ENCODE data around the gene RPL6. TPM values are rescaled to one million over a fixed set of nuclear protein-coding genes. Genes with fewer than 3 reads are reported as not detected.
A peak's percentile ranks its signal among the peaks of the same experiment; 100 is the strongest.

Gene RPL6
- total and polyA plus RNA-seq, 9 of the 15 experiments (the other 6 are each of a cell fraction or from before 2014, with no cell fraction given), result 1,519 to 3,103 (median 2,396) TPM

GRCh38 chr12:112420740-112421139 lies 11.3 kb upstream of the RPL6 start:
- Histone ChIP-seq H3K36me3 (ENCODE audit: control insufficient read depth, insufficient read depth, low read length) (peaks cover 32% of the 10 kb centered on the region; the same call in 2 of the 3 replicates), H3K9me3 (replicated peaks; ENCODE audit: control insufficient read depth, insufficient read depth, low read depth, low read length) (no peaks in the 10 kb centered on the region), H3K4me2 (ENCODE audit: insufficient read depth, low read length) (no peak overlapping the region), H3K27ac (ENCODE audit: extremely low read depth, low read depth, low read length) (no peak overlapping the region), H3K79me2 (ENCODE audit: control insufficient read depth, insufficient read depth, low read length) (peaks cover 84% of the 10 kb centered on the region), H3K9me1 (ENCODE audit: control insufficient read depth, insufficient read depth, low read length) (no peaks in the 10 kb centered on the region), H2AFZ (ENCODE audit: low read depth, low read length) (no peak overlapping the region), H4K20me1 (replicated peaks; ENCODE audit: control insufficient read depth, insufficient read depth, low read length) (peaks cover 9% of the 10 kb centered on the region), H3K4me3 (no peak overlapping the region), H3K9ac (ENCODE audit: insufficient read depth in 1 of 2, low read depth in 2 of 2, low read length in 2 of 2) (no peak overlapping the region), H3K27me3 (ENCODE audit: control insufficient read depth in 2 of 2, insufficient read depth in 2 of 2, low read length in 2 of 2) (no peaks in the 10 kb centered on the region), H3K4me1 (replicated peaks in 1 of 2; ENCODE audit: control insufficient read depth in 2 of 2, insufficient read depth in 2 of 2, low read length in 2 of 2) (peaks cover 8 to 11% of the 10 kb centered on the region in 2 experiments; a peak in 4 of 5 replicates)
- intact Hi-C loops (cut with micrococcal nuclease), result no loop called here
- CTCF ChIA-PET (ENCODE audit: low intra/inter-chr PET ratio), result no interaction called here
- no peak for TF ChIP-seq CCNT2 (IDR thresholded peaks at IDR 0.05; ENCODE audit: borderline replicate concordance, extremely low read depth, insufficient read length, low read depth, low read length)
- no peak for TF ChIP-seq MEIS2 (IDR thresholded peaks at IDR 0.05; ENCODE audit: partially characterized antibody)
- TF ChIP-seq MBD2 (IDR thresholded peaks at IDR 0.05; ENCODE audit: borderline replicate concordance, low read depth), result no peak
- no peak for FAIRE-seq
- 66% methylated on average over 3 of the region's 3 CpGs for WGBS (ENCODE audit: insufficient coverage, low coverage, missing lambda C conversion rate)
- BruUV-seq (replicated peaks), result no TSS peak
- ATAC-seq, result no peak
- DNase-seq (ENCODE audit: extremely low read depth in 1 of 4, low spot score in 3 of 4), result no peak
- POLR2A ChIA-PET, result no interaction called here
- in situ Hi-C loops (cut with MboI), result no loop called here

GRCh38 chr12:112419297-112420133 lies 10.1 kb upstream of the RPL6 start:
- Histone ChIP-seq H3K36me3 (ENCODE audit: control insufficient read depth, insufficient read depth, low read length) (peaks cover 26% of the 10 kb centered on the region; the same call in 2 of the 3 replicates), H3K79me2 (ENCODE audit: control insufficient read depth, insufficient read depth, low read length) (peaks cover 71% of the 10 kb centered on the region), H3K9ac (ENCODE audit: insufficient read depth in 1 of 2, low read depth in 2 of 2, low read length in 2 of 2) (peak overlapping the region; percentile 89 to 97), H3K27me3 (ENCODE audit: control insufficient read depth in 2 of 2, insufficient read depth in 2 of 2, low read length in 2 of 2) (no peaks in the 10 kb centered on the region), H4K20me1 (replicated peaks; ENCODE audit: control insufficient read depth, insufficient read depth, low read length) (peaks cover 9% of the 10 kb centered on the region), H2AFZ (ENCODE audit: low read depth, low read length) (peak overlapping the region; percentile 92), H3K4me3 (peak overlapping the region; percentile 67), H3K27ac (ENCODE audit: extremely low read depth, low read depth, low read length) (peak overlapping the region; percentile 90), H3K9me1 (ENCODE audit: control insufficient read depth, insufficient read depth, low read length) (no peaks in the 10 kb centered on the region), H3K4me1 (replicated peaks in 1 of 2; ENCODE audit: control insufficient read depth in 2 of 2, insufficient read depth in 2 of 2, low read length in 2 of 2) (peaks cover 13 to 14% of the 10 kb centered on the region in 2 experiments; a peak in 4 of 5 replicates), H3K4me2 (ENCODE audit: insufficient read depth, low read length) (peak overlapping the region; percentile 93), H3K9me3 (replicated peaks; ENCODE audit: control insufficient read depth, insufficient read depth, low read depth, low read length) (no peaks in the 10 kb centered on the region)
- ATAC-seq, result peak; percentile 68
- FAIRE-seq, result peak; percentile 42
- DNase-seq (ENCODE audit: extremely low read depth in 1 of 4, low spot score in 3 of 4), result peak in 1 of 4 experiments; percentile 60
- intact Hi-C loops (cut with micrococcal nuclease) (no loop called here), in situ Hi-C loops (cut with MboI) (no loop called here)
- WGBS (ENCODE audit: insufficient coverage, low coverage, missing lambda C conversion rate), result under 1% methylated on average over 28 of the region's 31 CpGs
- BruUV-seq (replicated peaks), result TSS peak; percentile 51
- CTCF ChIA-PET (ENCODE audit: low intra/inter-chr PET ratio), result no interaction called here
- POLR2A ChIA-PET, result interaction anchor here (1.1 to 1.2 kb wide), 2 partner anchors 9 to 18 kb away, joined by 3 read pairs; no protein-coding TSS in a partner anchor
- TF ChIP-seq CHD2 (IDR thresholded peaks at IDR 0.05; ENCODE audit: low read depth, low read length) (0 out of 2 replicates have a peak, but pooled peaks have one; percentile 6), ZBTB2 (IDR thresholded peaks at IDR 0.05) (no peak), NR3C1 (CRISPR knock-in tag; IDR thresholded peaks at IDR 0.05) (no peak), HNRNPUL1 (IDR thresholded peaks at IDR 0.05; ENCODE audit: low read length) (no peak), ATF2 (CRISPR knock-in tag; IDR thresholded peaks at IDR 0.05) (peak; percentile 46; the same call in 1 of the 2 replicates), DACH1 (IDR thresholded peaks at IDR 0.05; ENCODE audit: partially characterized antibody) (peak; percentile 57), ESRRA (IDR thresholded peaks at IDR 0.05; ENCODE audit: borderline replicate concordance, low read depth) (peak; percentile 84), NELFE (IDR thresholded peaks at IDR 0.05; ENCODE audit: insufficient read depth, insufficient read length) (no peak), ZNF239 (CRISPR knock-in tag; IDR thresholded peaks at IDR 0.05) (no peak)

All from K562 (cell line).